ENCODE measurements around the gene FAP.

Gene FAP

DNA sequence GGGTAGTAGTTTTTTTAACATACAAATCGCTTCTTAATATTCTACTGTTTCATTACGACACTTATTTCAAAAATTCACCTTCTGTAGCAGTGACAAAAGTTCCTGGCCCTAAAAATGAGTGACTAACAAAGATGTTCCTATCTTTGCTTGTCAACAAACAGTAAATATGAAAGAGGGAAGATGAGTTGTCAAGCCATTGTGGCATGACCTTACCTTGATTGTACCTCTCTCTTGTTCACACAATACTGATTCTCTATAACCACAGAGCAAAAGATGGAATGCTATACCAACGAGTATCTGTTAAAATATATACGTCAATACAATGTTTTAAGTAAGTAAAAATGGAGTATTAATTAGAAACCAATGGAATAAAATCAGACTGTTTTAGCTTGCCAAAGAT lies 76.5 kb downstream of the FAP start:
- no peak for TF ChIP-seq CTCF (IDR thresholded peaks at IDR 0.05; ENCODE audit: control insufficient read depth, extremely low read depth, insufficient read depth)
- H3K4me3 ChIP-seq (ENCODE audit: low read depth, low read length): no peak overlapping the region
- no peak for DNase-seq (ENCODE audit: low read depth)

DNA sequence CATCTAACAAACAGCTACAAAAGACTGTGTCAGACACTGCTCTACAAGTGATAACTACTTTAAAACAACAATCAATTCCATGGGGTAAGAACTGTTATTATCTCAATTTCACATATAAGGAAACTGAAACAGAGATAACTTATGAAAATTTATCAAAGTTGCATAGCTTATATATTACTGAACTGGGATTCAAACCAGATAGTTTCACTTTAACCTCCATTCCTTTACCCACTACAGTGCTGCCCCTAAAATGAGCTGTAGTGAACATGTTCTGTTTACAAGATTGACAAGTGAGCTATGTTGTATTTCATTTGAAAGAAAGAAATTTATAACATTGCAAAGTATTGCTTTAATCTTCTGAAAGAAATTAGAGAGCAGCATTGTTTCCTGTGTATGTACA lies 77.1 kb downstream of the FAP start:
- no peak for DNase-seq (ENCODE audit: low read depth)
- no peak overlapping the region for H3K4me3 ChIP-seq (ENCODE audit: low read depth, low read length)
- no peak for TF ChIP-seq CTCF (IDR thresholded peaks at IDR 0.05; ENCODE audit: control insufficient read depth, extremely low read depth, insufficient read depth)

- H3K4me3 ChIP-seq (ENCODE audit: low read depth, low read length): no peak overlapping the region
- DNase-seq (ENCODE audit: low read depth): no peak
Observed at GRCh38 chr2:162164802-162165201, 78.4 kb downstream of the FAP start.

GRCh38 chr2:162159446-162159845 lies 83.8 kb downstream of the FAP start:
- no peak overlapping the region for H3K4me3 ChIP-seq (ENCODE audit: low read depth, low read length)
- DNase-seq (ENCODE audit: low read depth): no peak
- no peak for TF ChIP-seq CTCF (IDR thresholded peaks at IDR 0.05; ENCODE audit: control insufficient read depth, extremely low read depth, insufficient read depth)

More at GRCh38 chr2:162164802-162165201, 78.4 kb downstream of the FAP start:
- no peak for TF ChIP-seq CTCF (IDR thresholded peaks at IDR 0.05; ENCODE audit: control insufficient read depth, extremely low read depth, insufficient read depth)

DNA sequence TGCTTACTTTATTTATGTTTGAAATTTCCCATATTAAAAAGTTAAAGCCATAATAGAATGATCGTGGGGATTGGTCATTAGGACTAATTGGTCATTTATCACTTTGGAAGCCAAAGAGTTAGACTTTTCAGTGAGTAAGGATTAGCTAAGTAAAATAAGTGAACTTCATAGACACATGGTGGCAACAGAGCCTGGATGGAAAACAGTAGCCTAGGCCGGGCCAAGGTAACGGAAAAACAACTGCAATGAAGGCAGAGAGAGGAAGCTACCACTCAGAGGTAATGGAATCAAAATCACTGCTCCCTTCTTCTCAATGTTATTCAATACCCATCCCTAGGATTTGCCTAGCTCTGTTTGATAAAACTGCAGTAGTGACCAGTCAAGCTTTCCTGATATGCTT lies 87.1 kb downstream of the FAP start:
- no peak for DNase-seq (ENCODE audit: low read depth)
- no peak for TF ChIP-seq CTCF (IDR thresholded peaks at IDR 0.05; ENCODE audit: control insufficient read depth, extremely low read depth, insufficient read depth)
- H3K4me3 ChIP-seq (ENCODE audit: low read depth, low read length): no peak overlapping the region

DNA sequence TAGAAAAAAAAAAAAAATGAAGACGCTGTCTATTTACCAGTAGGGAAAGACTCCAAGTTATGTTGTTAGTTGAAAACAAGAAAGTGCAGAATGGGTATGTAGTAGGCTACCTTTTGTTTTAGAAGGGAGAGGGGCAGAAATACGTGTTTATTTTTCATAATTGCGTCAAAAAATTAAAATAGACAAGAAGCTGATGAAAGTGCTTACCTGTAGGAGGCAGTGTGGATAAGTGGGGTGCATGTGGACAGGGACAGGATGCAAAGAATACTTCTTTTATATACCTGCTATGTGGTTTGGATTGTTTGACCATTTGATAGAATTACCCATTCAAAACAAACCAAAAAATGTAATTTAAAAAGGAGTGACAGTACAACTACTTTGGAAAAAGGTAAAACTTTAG lies 88.2 kb downstream of the FAP start:
- H3K4me3 ChIP-seq (ENCODE audit: low read depth, low read length): no peak overlapping the region
- peak; percentile 34; the same call in 1 of the 2 replicates for TF ChIP-seq CTCF (IDR thresholded peaks at IDR 0.05; ENCODE audit: control insufficient read depth, extremely low read depth, insufficient read depth)
- DNase-seq (ENCODE audit: low read depth): no peak

- no peak overlapping the region for H3K4me3 ChIP-seq (ENCODE audit: low read depth, low read length)
- peak; percentile 50 for TF ChIP-seq CTCF (IDR thresholded peaks at IDR 0.05; ENCODE audit: control insufficient read depth, extremely low read depth, insufficient read depth)
- no peak for DNase-seq (ENCODE audit: low read depth)
Observed at GRCh38 chr2:162153608-162154224, 89.5 kb downstream of the FAP start.

All from LNCaP clone FGC (cell line).